Calu3 (cell line): ENCODE data around the gene TMEM255A. TPM values are rescaled to one million over a fixed set of nuclear protein-coding genes. Genes with fewer than 3 reads are reported as not detected.

Experiments
- BruUV-seq: library from RNA; stranded (reverse); fragments of 400-500 nt; replicated peaks from 2 replicates; lab custom pipeline; 2021; lab: Mats Ljungman, UMichigan
- CTCF ChIA-PET: fragments of 300-600 bp; sonication (Branson Sonifier 250); formaldehyde crosslinking; loops from one replicate; lab custom pipeline; 2022; ENCODE audit warnings: antibody characterized with exemption; lab: Charles Lee
- DNase-seq: peaks from one replicate; pipeline ENCODE4 v3.0.0; 2022
- H3K27ac Mint-ChIP-seq: one replicate; pipeline ENCODE4 v1.8.0; 2022; ENCODE audit warnings: mixed read lengths; ENCODE audit not compliant: unreplicated experiment
- H3K27me3 Mint-ChIP-seq: one replicate; pipeline ENCODE4 v1.8.0; 2022; ENCODE audit warnings: mixed read lengths; ENCODE audit not compliant: unreplicated experiment
- H3K36me3 Mint-ChIP-seq: one replicate; pipeline ENCODE4 v1.8.0; 2022; ENCODE audit warnings: mild to moderate bottlenecking, moderate library complexity, mixed read lengths; ENCODE audit not compliant: insufficient read depth, unreplicated experiment
- H3K4me1 Mint-ChIP-seq: one replicate; pipeline ENCODE4 v1.8.0; 2022; ENCODE audit warnings: mild to moderate bottlenecking, low read depth, mixed read lengths; ENCODE audit not compliant: unreplicated experiment
- H3K4me3 Mint-ChIP-seq: one replicate; pipeline ENCODE4 v1.8.0; 2022; ENCODE audit warnings: mild to moderate bottlenecking, low read depth, moderate library complexity, mixed read lengths; ENCODE audit not compliant: unreplicated experiment
- H3K9me3 Mint-ChIP-seq: one replicate; pipeline ENCODE4 v1.8.0; 2022; ENCODE audit warnings: low read depth, mixed read lengths; ENCODE audit not compliant: unreplicated experiment
- intact Hi-C: fragments of 100-400 bp; cut with micrococcal nuclease; formaldehyde crosslinking; loops from one replicate; pipeline ENCODE4 v1.10.0; 2022; ENCODE audit not compliant: unreplicated experiment
- total RNA-seq: library from RNA; stranded (reverse); gene quantifications from 2 replicates; pipeline ENCODE4 v1.2.3, GENCODE V29; 2022
- TF ChIP-seq, protein P1 (sequence below): fragments of 200-600 bp; IDR thresholded peaks from one replicate; pipeline ENCODE4 v1.8.0; 2022; ENCODE audit warnings: antibody characterized with exemption; ENCODE audit not compliant: unreplicated experiment

TMEM255A gene
- total RNA-seq, 1 experiment from 2014 or later = not detected

GRCh38 chrX:120318411-120318810, 7.2 kb upstream of the TMEM255A start:
- BruUV-seq = no TSS peak
- TF ChIP-seq, protein P1, sequence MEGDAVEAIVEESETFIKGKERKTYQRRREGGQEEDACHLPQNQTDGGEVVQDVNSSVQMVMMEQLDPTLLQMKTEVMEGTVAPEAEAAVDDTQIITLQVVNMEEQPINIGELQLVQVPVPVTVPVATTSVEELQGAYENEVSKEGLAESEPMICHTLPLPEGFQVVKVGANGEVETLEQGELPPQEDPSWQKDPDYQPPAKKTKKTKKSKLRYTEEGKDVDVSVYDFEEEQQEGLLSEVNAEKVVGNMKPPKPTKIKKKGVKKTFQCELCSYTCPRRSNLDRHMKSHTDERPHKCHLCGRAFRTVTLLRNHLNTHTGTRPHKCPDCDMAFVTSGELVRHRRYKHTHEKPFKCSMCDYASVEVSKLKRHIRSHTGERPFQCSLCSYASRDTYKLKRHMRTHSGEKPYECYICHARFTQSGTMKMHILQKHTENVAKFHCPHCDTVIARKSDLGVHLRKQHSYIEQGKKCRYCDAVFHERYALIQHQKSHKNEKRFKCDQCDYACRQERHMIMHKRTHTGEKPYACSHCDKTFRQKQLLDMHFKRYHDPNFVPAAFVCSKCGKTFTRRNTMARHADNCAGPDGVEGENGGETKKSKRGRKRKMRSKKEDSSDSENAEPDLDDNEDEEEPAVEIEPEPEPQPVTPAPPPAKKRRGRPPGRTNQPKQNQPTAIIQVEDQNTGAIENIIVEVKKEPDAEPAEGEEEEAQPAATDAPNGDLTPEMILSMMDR = no peak
- DNase-seq = no peak
- Mint-ChIP-seq H3K4me3 (no peak overlapping the region), H3K36me3 (no peaks in the 10 kb centered on the region), H3K27me3 (no peaks in the 10 kb centered on the region), H3K9me3 (no peaks in the 10 kb centered on the region), H3K27ac (no peak overlapping the region), H3K4me1 (peaks cover 12% of the 10 kb centered on the region)
- CTCF ChIA-PET = no interaction called here
- intact Hi-C loops = loop anchor here (5.0 to 10.0 kb wide), 2 partner anchors 66 to 136 kb away; partner anchors contain the start of gene ZBTB33

GRCh38 chrX:120316587-120317283, 5.5 kb upstream of the TMEM255A start:
- TF ChIP-seq, protein P1 = no peak
- peak; percentile 56 for DNase-seq
- no TSS peak for BruUV-seq
- Mint-ChIP-seq H3K36me3 (no peaks in the 10 kb centered on the region), H3K4me3 (no peak overlapping the region), H3K4me1 (peaks cover 12% of the 10 kb centered on the region), H3K9me3 (no peaks in the 10 kb centered on the region), H3K27me3 (no peaks in the 10 kb centered on the region), H3K27ac (no peak overlapping the region)
- CTCF ChIA-PET = interaction anchor here (0.6 to 1.6 kb wide), 4 partner anchors 14 to 346 kb away, joined by 3 to 8 read pairs (median 4); no protein-coding TSS in a partner anchor
- intact Hi-C loops = loop anchor here (5.0 to 10.0 kb wide), 2 partner anchors 64 to 138 kb away; partner anchors contain the start of gene ZBTB33

DNA sequence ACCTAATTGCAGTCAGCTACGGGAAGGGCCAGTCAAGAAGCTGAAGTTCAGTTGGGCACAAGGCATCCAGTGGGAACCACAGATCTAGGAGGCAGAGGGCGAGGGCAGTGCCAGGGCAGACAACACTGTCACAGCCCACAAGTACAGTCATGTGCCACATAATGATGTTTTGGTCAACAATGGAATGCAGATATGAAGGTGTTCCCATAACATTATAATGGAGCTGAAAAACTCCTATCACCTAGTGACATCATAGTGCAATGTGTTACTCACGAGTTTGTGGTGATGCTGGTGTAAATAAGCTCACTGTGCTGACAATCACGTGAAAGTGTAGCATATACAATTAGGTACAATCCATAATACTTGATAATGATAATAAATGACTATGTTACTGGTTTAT, 4.5 kb upstream of the TMEM255A start:
- intact Hi-C loops = loop anchor here (5.0 to 10.0 kb wide), 2 partner anchors 63 to 139 kb away; partner anchors contain the start of gene ZBTB33
- no peaks in the 10 kb centered on the region for H3K36me3 Mint-ChIP-seq
- no peak overlapping the region for H3K4me3 Mint-ChIP-seq
- peak; percentile 17 for DNase-seq
- TF ChIP-seq, protein P1 = no peak
- CTCF ChIA-PET = interaction anchor here (1.2 to 1.6 kb wide), 2 partner anchors 65 to 347 kb away, joined by 3 to 4 read pairs; no protein-coding TSS in a partner anchor
- no TSS peak for BruUV-seq
- H3K27me3 Mint-ChIP-seq = no peaks in the 10 kb centered on the region
- H3K9me3 Mint-ChIP-seq = no peaks in the 10 kb centered on the region
- H3K27ac Mint-ChIP-seq = peak overlapping the region; percentile 67
- peaks cover 12% of the 10 kb centered on the region for H3K4me1 Mint-ChIP-seq

DNA sequence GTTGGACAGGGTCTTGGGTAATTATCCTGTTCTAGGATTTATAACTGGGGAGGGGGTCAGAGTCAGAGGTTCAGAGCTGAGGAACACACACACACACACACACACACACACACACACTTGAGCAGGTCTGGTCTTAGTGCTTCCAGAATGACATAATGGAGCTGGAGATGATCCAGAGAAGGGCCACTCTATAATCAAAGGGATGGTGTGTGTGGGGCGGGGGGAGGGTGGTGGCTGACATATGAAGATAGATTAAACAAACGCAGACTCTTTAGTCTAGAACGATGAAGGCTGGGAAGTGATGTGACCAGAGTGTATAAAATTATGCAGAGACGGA, 434 bp upstream of the TMEM255A start:
- Mint-ChIP-seq H3K4me3 (no peak overlapping the region), H3K36me3 (peaks cover 7% of the 10 kb centered on the region)
- intact Hi-C loops = loop anchor here (10.0 kb wide), 1 partner anchor 143 kb away; no protein-coding TSS in a partner anchor

More for the DNA sequence above, 434 bp upstream of the TMEM255A start:
- DNase-seq = no peak
- no TSS peak for BruUV-seq
- H3K9me3 Mint-ChIP-seq = no peaks in the 10 kb centered on the region
- peaks cover 37% of the 10 kb centered on the region for H3K27me3 Mint-ChIP-seq
- CTCF ChIA-PET = interaction anchor here (0.6 kb wide), 1 partner anchor 21 kb away, joined by 3 read pairs; no protein-coding TSS in a partner anchor
- TF ChIP-seq, protein P1 = no peak
- H3K27ac Mint-ChIP-seq = no peak overlapping the region
- H3K4me1 Mint-ChIP-seq = peaks cover 18% of the 10 kb centered on the region
